HEK293T (cell line): ENCODE data around the gene MTERF1.

Source experiments
- BHLHE40 ChIP-seq: fragments of 450-650 bp; IDR thresholded peaks from 2 replicates; pipeline ENCODE4 v1.6.1; 2016; ENCODE audit warnings: mild to moderate bottlenecking, moderate library complexity, borderline replicate concordance
- SP1 ChIP-seq: fragments of 450-650 bp; IDR thresholded peaks from 2 replicates; pipeline ENCODE4 v1.6.1; 2017
- ZNF384 ChIP-seq: fragments of 450-650 bp; IDR thresholded peaks from 2 replicates; pipeline ENCODE4 v1.6.1; 2016

DNA sequence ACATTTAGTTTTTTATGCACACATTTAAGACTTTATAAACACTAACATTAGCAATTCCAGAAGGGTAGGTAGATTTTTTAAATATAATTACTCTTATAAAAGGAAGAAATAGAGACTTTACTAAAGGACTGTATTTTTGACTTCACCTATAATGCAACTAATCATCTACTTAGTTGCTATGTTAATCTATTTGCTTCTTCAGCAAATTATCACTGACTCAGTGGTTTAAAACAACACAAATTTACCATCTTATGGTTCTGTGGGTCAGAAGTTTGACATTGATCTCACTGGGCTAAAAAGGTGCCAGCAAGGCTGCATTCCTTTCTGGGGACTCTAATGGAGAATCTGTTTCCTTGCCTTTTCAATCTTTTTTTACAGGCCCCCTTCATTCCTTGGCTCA lies 7.6 kb downstream of the MTERF1 start:
- TF ChIP-seq SP1 (no peak), ZNF384 (no peak), BHLHE40 (no peak)
